Measurements from ENCODE around the gene LLCFC1.

The LLCFC1 gene

GRCh38 chr7:142939226-142939910 lies at the start of gene LLCFC1:
TSS of gene LLCFC1 (plus strand) at chr7:142939484. CDS start at chr7:142939622, 138 bp downstream.
- DNase-seq (ENCODE audit: low read depth), result no peak

- no peak for DNase-seq (ENCODE audit: low read depth)
These were observed 49.5 kb upstream of the LLCFC1 start for GRCh38 chr7:142889816-142890215.

- DNase-seq (ENCODE audit: low read depth), result no peak
These were observed 48.3 kb upstream of the LLCFC1 start for GRCh38 chr7:142890874-142891485.

GRCh38 chr7:142891490-142892082 lies 47.7 kb upstream of the LLCFC1 start:
- no peak for DNase-seq (ENCODE audit: low read depth)

GRCh38 chr7:142892951-142893350 lies 46.3 kb upstream of the LLCFC1 start:
- no peak for DNase-seq (ENCODE audit: low read depth)

- DNase-seq (ENCODE audit: low read depth), result no peak
These were observed 44.9 kb upstream of the LLCFC1 start for GRCh38 chr7:142894112-142894984.

GRCh38 chr7:142894985-142895593 lies 44.2 kb upstream of the LLCFC1 start:
- DNase-seq (ENCODE audit: low read depth), result no peak

- no peak for DNase-seq (ENCODE audit: low read depth)
These were observed 43.1 kb upstream of the LLCFC1 start for GRCh38 chr7:142896151-142896550.

GRCh38 chr7:142896741-142897379 lies 42.4 kb upstream of the LLCFC1 start:
- no peak for DNase-seq (ENCODE audit: low read depth)

GRCh38 chr7:142897691-142898090 lies 41.6 kb upstream of the LLCFC1 start:
- DNase-seq (ENCODE audit: low read depth), result no peak

- no peak for DNase-seq (ENCODE audit: low read depth)
These were observed 40.7 kb upstream of the LLCFC1 start for GRCh38 chr7:142898377-142899170.

GRCh38 chr7:142899661-142900060 lies 39.6 kb upstream of the LLCFC1 start:
- no peak for DNase-seq (ENCODE audit: low read depth)

GRCh38 chr7:142901426-142902259 lies 37.6 kb upstream of the LLCFC1 start:
- DNase-seq (ENCODE audit: low read depth), result no peak

- DNase-seq (ENCODE audit: low read depth), result no peak
These were observed 35.2 kb upstream of the LLCFC1 start for GRCh38 chr7:142904128-142904527.

GRCh38 chr7:142905759-142906158 lies 33.5 kb upstream of the LLCFC1 start:
- no peak for DNase-seq (ENCODE audit: low read depth)

GRCh38 chr7:142906643-142907042 lies 32.6 kb upstream of the LLCFC1 start:
- DNase-seq (ENCODE audit: low read depth), result no peak

- DNase-seq (ENCODE audit: low read depth), result no peak
These were observed 31.0 kb upstream of the LLCFC1 start for GRCh38 chr7:142908290-142908689.

GRCh38 chr7:142908921-142909890 lies 30.1 kb upstream of the LLCFC1 start:
- no peak for DNase-seq (ENCODE audit: low read depth)

- DNase-seq (ENCODE audit: low read depth), result no peak
These were observed 29.3 kb upstream of the LLCFC1 start for GRCh38 chr7:142910031-142910433.
